Transverse colon (tissue), 4 donors: Measurements from ENCODE around the gene PRKCB. TPM values are rescaled to one million over a fixed set of nuclear protein-coding genes. Genes with fewer than 3 reads are reported as not detected.

ENCODE experiments used
- DNase-seq: peaks from one replicate; pipeline ENCODE4 v3.0.0-alpha.2; 2019
- H3K27ac ChIP-seq, 4 donors: fragments of 200-600 bp; sonication (generic); 2 replicates each; pipeline ENCODE4 v1.5.1; 2016 to 2018; ENCODE audit warnings: inconsistent platforms in 4 of 4
- H3K27me3 ChIP-seq: fragments of 200-600 bp; sonication (generic); 2 replicates; pipeline ENCODE4 v1.5.1; 2017; ENCODE audit warnings: inconsistent platforms
- H3K36me3 ChIP-seq, 4 donors: fragments of 200-600 bp; sonication (generic); 2 replicates each; pipeline ENCODE4 v1.5.1; 2017 to 2019; ENCODE audit warnings: inconsistent platforms in 4 of 4
- H3K4me1 ChIP-seq, 4 donors: fragments of 200-600 bp; sonication (generic); 2 replicates each; pipeline ENCODE4 v1.5.1; 2017 to 2020; ENCODE audit warnings: inconsistent platforms in 4 of 4
- H3K4me3 ChIP-seq, 4 donors: fragments of 200-600 bp; sonication (generic); 1 replicate in 1 of 4; 2 replicates in 3 of 4; pipeline versions ENCODE4 v1.5.1 to v1.6.1; 2017 to 2019; ENCODE audit warnings: inconsistent platforms in 4 of 4
- H3K9me3 ChIP-seq, 2 donors: fragments of 200-600 bp; sonication (generic); 2 replicates each; pipeline ENCODE4 v1.5.1; 2017 to 2019; ENCODE audit warnings: inconsistent platforms in 2 of 2
- CTCF ChIP-seq, 5 experiments: fragments of 200-600 bp in 3 of 5; fragments of 450-650 bp in 2 of 5; sonication (generic) in 3 of 5; IDR thresholded peaks; 1 replicate in 2 of 5; 2 replicates in 3 of 5; pipeline ENCODE4 v1.5.1; 2016 to 2017; ENCODE audit warnings: antibody characterized with exemption in 5 of 5, inconsistent platforms in 3 of 5, mild to moderate bottlenecking in 2 of 5, moderate library complexity in 1 of 5
- EP300 ChIP-seq: sonication (generic); formaldehyde crosslinking; IDR thresholded peaks from one replicate; pipeline ENCODE4 v1.6.1; 2017; ENCODE audit warnings: antibody characterized with exemption, low read depth
- POLR2A ChIP-seq: fragments of 450-650 bp; IDR thresholded peaks from one replicate; pipeline ENCODE4 v1.6.1; 2016; ENCODE audit warnings: antibody characterized with exemption, mild to moderate bottlenecking, moderate library complexity
- POLR2AphosphoS5 ChIP-seq, 3 donors: sonication (generic); formaldehyde crosslinking; IDR thresholded peaks; one replicate each; pipeline ENCODE4 v1.6.1; 2016; ENCODE audit warnings: antibody characterized with exemption in 3 of 3
- WGBS, 2 donors: methylation state at CpG; one replicate each; pipeline ENCODE4 v1.1.5; 2018; ENCODE audit warnings: low coverage in 1 of 2; 5-methylcytosine and 5-hydroxymethylcytosine counted together
- in situ Hi-C, 4 donors: fragments of 200-750 bp; cut with MboI; loops; one replicate each; pipeline versions ENCODE4 v1.15.0 to v1.15.1; 2017; ENCODE audit warnings: low sequenced_read_pairs in 3 of 4, low pct_ligation_motif_present in 1 of 4, low pct_unique_long_range_greater_than_20kb in 1 of 4
- intact Hi-C: fragments of 100-400 bp; cut with DNase I; formaldehyde crosslinking; loops from one replicate; pipeline ENCODE4 v1.15.1; 2023; ENCODE audit warnings: low total_unique reads
- total RNA-seq, 4 donors: library from RNA; depleted of rRNA; stranded (reverse); fragments of >200 nt; gene quantifications; one replicate each; pipeline ENCODE4 v1.1.0, GENCODE V29; 2016

PRKCB gene
- total RNA-seq, 4 donors from 2014 or later: 9.0 to 28.3 (median 15.2) TPM

DNA sequence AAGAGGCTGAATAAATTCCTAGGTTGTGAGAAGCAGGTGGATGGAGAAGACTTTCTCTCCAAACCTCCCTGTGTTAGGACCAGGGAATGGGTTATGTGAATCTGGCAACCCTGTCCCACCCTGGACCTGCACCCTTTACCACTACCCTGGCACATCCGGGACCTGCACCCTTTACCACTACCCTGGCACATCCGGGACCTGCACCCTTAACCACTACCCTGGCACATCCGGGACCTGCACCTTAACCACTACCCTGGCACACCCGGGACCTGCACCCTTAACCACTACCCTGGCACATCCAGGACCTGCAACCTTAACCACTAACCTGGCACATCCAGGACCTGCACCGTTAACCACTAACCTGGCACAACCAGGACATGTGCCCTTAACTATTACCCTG, 213.3 kb downstream of the PRKCB start:
- no peaks in the 10 kb centered on the region for H3K9me3 ChIP-seq
- no peaks in the 10 kb centered on the region for H3K27me3 ChIP-seq
- H3K4me3 ChIP-seq: no peak overlapping the region
- intact Hi-C loops (no loop called here), in situ Hi-C loops (loop anchor here (10.0 to 25.0 kb wide), 2 partner anchors 112 to 456 kb away; no protein-coding TSS in a partner anchor)
- H3K27ac ChIP-seq: no peak overlapping the region
- DNase-seq: no peak
- WGBS, 2 donors: 92 to 100% methylated on average over 2 to 5 of the region's 5 CpGs
- H3K4me1 ChIP-seq: no peaks in the 10 kb centered on the region
- no peaks in the 10 kb centered on the region for H3K36me3 ChIP-seq
- TF ChIP-seq POLR2AphosphoS5 (IDR thresholded peaks at IDR 0.05): no peak
- no peak for TF ChIP-seq EP300
- no peak for TF ChIP-seq POLR2A
- TF ChIP-seq CTCF (IDR thresholded peaks at IDR 0.05): no peak

GRCh38 chr16:24051125-24051524, 215.3 kb downstream of the PRKCB start:
- peaks cover 6% of the 10 kb centered on the region for H3K27me3 ChIP-seq
- H3K9me3 ChIP-seq: no peaks in the 10 kb centered on the region
- no peaks in the 10 kb centered on the region for H3K36me3 ChIP-seq
- DNase-seq: no peak
- intact Hi-C loops: no loop called here
- H3K4me3 ChIP-seq: no peak overlapping the region
- no peak overlapping the region for H3K27ac ChIP-seq
- no peaks in the 10 kb centered on the region for H3K4me1 ChIP-seq
- in situ Hi-C loops: loop anchor here in 1 of 4 donors (25.0 kb wide), 1 partner anchor 211 kb away; the partner anchor contains the start of gene CACNG3
- WGBS, 2 donors: 60% methylated on average over 5 of the region's 5 CpGs; no CpG with 5 or more reads in 1 of the 2 donors
- TF ChIP-seq EP300: no peak
- TF ChIP-seq CTCF (IDR thresholded peaks at IDR 0.05): no peak
- TF ChIP-seq POLR2A: no peak
- no peak for TF ChIP-seq POLR2AphosphoS5 (IDR thresholded peaks at IDR 0.05)

DNA sequence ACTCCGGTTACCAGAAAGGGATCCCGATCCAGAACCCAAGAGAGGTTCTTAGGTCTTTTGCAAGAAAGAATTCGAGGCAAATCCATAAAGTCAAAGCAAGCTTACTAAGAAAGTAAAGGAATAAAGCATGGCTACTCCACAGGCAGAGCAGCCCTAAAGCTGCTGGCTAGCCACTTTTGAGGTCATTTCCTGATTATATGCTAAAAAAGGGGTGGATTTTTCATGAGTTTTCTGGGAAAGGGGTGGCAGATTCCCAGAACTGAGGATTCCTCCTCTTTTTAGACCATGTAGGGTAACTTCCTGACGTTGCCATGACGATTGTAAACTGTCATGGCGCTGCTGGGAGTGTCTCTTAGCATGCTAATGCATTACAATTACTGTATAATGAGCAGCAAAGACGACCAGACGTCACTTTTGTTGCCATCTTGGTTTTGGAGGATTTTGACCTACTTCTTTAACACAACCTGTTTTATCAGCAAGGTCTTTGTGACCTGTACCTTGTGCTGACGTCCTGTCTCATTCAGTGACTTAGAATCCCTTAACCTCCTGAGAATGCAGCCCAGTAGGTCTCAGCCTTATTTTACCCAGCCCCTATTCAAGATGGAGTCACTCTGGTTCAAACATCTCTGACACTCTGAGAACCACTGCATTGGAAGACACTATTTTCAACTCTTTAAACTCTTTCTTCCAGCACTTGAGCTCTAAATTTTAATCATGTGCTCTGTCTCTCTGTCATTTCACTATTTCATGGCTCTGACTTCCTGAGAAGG, 216.7 kb downstream of the PRKCB start:
- Histone ChIP-seq H3K36me3 (no peaks in the 10 kb centered on the region), H3K9me3 (no peaks in the 10 kb centered on the region), H3K4me3 (no peak overlapping the region), H3K27me3 (peaks cover 6% of the 10 kb centered on the region), H3K4me1 (no peaks in the 10 kb centered on the region), H3K27ac (no peak overlapping the region)
- 66 to 73% methylated on average over 9 of the region's 9 CpGs for WGBS, 2 donors
- in situ Hi-C loops: loop anchor here in 1 of 4 donors (25.0 kb wide), 1 partner anchor 210 kb away; the partner anchor contains the start of gene CACNG3
- intact Hi-C loops: no loop called here
- DNase-seq: no peak
- TF ChIP-seq EP300 (no peak), CTCF (IDR thresholded peaks at IDR 0.05) (no peak), POLR2AphosphoS5 (IDR thresholded peaks at IDR 0.05) (no peak), POLR2A (no peak)

DNA sequence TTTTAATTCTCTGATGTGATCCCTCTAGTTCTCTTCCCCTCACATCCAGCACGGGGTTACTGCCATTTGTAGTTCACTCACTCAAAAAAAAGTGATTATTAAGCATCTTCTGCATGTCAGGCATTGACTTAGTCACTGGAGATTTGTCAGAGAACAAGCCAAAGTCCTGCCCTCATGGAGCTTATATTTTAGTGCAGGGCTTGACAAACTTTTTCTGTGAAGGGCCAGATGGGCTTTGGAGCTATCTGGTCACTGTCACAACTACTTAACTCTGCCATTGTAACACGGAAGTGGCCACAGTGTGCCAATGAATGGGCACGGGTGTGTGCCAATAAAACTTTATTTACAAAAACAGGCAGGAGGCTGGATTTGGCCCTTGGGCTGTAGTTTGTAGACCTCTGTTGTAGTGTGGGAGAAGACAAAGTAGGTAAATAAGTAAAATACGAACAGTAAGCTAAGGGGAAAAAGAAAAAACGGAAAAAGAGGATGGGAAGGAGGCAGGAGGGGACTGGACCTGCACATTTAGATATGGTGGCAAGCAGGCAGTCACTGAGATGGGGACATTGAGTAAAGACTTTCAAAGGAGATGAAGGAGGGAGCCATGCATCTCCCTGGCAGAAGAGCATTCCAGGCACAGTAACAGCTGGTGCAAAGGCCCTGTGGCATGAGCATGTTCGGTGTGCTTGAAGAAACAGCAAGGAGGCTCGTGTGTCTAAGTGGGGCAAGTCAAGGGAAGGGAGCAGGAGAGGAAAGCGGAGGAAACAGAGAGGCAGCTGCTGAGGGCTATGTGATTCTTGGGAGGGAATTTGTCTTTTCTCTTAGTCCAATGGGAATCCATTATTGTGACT, 217.5 kb downstream of the PRKCB start:
- intact Hi-C loops (no loop called here), in situ Hi-C loops (loop anchor here in 1 of 4 donors (25.0 kb wide), 1 partner anchor 209 kb away; the partner anchor contains the start of gene CACNG3)
- no peak for DNase-seq
- H3K4me1 ChIP-seq: no peaks in the 10 kb centered on the region
- no peaks in the 10 kb centered on the region for H3K9me3 ChIP-seq
- H3K36me3 ChIP-seq: no peaks in the 10 kb centered on the region
- 68 to 72% methylated on average over 5 to 8 of the region's 8 CpGs for WGBS, 2 donors
- H3K4me3 ChIP-seq: no peak overlapping the region
- no peak overlapping the region for H3K27ac ChIP-seq
- TF ChIP-seq POLR2A: no peak
- TF ChIP-seq POLR2AphosphoS5 (IDR thresholded peaks at IDR 0.05): no peak
- TF ChIP-seq CTCF (IDR thresholded peaks at IDR 0.05): no peak
- TF ChIP-seq EP300: no peak
- peaks cover 6% of the 10 kb centered on the region for H3K27me3 ChIP-seq
